Measurements from ENCODE around the gene CD40.

CD40 gene

GRCh38 chr20:46104262-46104661 is 13.9 kb upstream of the CD40 start:
- H2AFZ ChIP-seq (ENCODE audit: low read depth, low read length) = no peak overlapping the region
- peaks cover 9% of the 10 kb centered on the region for H3K27me3 ChIP-seq (ENCODE audit: insufficient read depth, low read length)
- H3K36me3 ChIP-seq (ENCODE audit: insufficient read depth, low read length) = no peaks in the 10 kb centered on the region
- H3K4me1 ChIP-seq (ENCODE audit: insufficient read depth, low read length) = no peaks in the 10 kb centered on the region
- H3K9me3 ChIP-seq (ENCODE audit: low read length) = peaks cover 2% of the 10 kb centered on the region
- no peak overlapping the region for H3K4me3 ChIP-seq (ENCODE audit: low read length)

- no peaks in the 10 kb centered on the region for H3K36me3 ChIP-seq (ENCODE audit: insufficient read depth, low read length)
- no peaks in the 10 kb centered on the region for H3K4me1 ChIP-seq (ENCODE audit: insufficient read depth, low read length)
- H3K27me3 ChIP-seq (ENCODE audit: insufficient read depth, low read length) = no peaks in the 10 kb centered on the region
- no peak overlapping the region for H3K4me3 ChIP-seq (ENCODE audit: low read length)
- no peak overlapping the region for H2AFZ ChIP-seq (ENCODE audit: low read depth, low read length)
- H3K9me3 ChIP-seq (ENCODE audit: low read length) = no peaks in the 10 kb centered on the region
Measured at GRCh38 chr20:46107061-46107460, 11.1 kb upstream of the CD40 start.

DNA sequence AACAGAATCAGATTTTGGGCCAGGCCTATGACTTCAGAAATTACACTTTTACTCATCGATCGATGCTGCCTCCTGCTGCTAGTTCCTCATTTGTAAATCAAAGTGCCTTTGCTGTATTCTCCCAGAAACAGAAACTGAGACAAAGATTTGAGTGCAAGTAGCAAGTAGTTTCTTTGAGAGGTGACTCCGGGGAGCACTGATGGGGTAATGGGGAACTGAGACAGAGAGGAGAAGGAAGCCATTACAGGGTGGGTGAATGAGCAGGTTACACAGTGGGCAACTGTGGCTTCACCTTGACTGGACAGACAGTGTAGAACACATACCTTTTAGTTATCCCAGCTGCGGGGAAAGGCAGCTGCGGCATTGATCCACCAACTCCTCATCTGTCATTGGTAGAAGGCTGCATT is 9.7 kb upstream of the CD40 start:
- Histone ChIP-seq H3K4me3 (ENCODE audit: low read length) (no peak overlapping the region), H3K36me3 (ENCODE audit: insufficient read depth, low read length) (no peaks in the 10 kb centered on the region), H3K9me3 (ENCODE audit: low read length) (no peaks in the 10 kb centered on the region), H3K4me1 (ENCODE audit: insufficient read depth, low read length) (no peaks in the 10 kb centered on the region), H2AFZ (ENCODE audit: low read depth, low read length) (no peak overlapping the region), H3K27me3 (ENCODE audit: insufficient read depth, low read length) (peaks cover 7% of the 10 kb centered on the region)

DNA sequence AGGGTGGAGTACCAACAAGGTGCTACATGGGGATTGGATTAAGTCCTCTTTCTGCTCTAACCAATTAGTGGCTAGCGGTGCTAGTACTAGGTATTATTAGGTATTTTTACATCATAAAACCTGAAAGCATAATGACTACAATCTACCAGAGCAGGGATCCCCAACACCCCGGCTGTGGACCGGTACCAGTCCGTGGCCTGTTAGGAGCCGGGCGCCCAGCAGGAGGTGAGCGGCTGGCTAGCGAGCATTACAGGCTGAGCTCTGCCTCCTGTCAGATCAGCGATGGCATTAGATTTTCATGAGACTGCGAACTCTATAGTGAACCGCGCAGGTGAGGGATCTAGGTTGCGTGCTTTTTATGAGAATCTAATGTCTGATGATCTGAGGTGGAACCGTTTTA is 9.1 kb upstream of the CD40 start:
- no peaks in the 10 kb centered on the region for H3K9me3 ChIP-seq (ENCODE audit: low read length)
- no peaks in the 10 kb centered on the region for H3K36me3 ChIP-seq (ENCODE audit: insufficient read depth, low read length)
- no peaks in the 10 kb centered on the region for H3K4me1 ChIP-seq (ENCODE audit: insufficient read depth, low read length)
- H3K4me3 ChIP-seq (ENCODE audit: low read length) = no peak overlapping the region
- H3K27me3 ChIP-seq (ENCODE audit: insufficient read depth, low read length) = peaks cover 12% of the 10 kb centered on the region
- no peak overlapping the region for H2AFZ ChIP-seq (ENCODE audit: low read depth, low read length)

DNA sequence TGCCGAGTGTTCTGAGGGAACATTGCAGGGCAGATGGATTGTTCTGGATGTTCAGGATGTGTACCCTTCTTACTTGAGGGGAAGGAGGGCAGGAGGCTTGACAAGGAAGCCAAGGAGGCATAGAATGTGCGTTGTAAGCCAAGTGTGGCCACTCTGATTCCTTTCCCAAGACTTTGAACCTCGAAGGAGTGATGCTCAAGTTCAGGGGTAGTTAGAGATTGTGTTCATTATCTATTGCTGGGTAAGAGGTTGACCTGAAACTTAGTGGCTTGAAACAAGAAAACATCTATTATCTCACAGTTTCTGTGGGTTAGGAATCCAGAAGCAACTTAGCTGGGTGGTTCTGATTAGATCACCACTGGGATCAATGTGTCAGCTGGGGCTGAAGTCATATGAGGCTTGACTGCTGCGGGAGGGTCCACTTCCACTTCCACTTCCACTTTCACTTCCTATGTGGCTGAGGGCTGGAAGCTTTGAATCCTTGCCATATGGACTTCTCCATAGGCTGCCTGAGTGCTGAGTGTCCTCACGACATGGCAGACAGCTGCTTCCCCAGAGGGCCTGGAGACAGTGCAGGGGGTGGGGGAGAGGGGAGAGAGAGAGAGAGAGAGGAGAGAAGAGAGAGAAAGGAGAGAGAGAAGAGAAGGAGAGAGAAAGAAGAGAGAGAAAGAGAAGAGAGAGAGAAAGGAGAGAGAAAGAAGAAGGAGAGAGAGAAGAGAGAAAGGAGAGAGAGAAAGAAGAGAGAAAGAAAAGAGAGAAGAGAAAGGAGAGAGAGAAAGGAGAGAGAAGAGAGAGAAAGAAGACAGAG is 6.9 kb upstream of the CD40 start:
- no peaks in the 10 kb centered on the region for H3K4me1 ChIP-seq (ENCODE audit: insufficient read depth, low read length)
- H3K36me3 ChIP-seq (ENCODE audit: insufficient read depth, low read length) = no peaks in the 10 kb centered on the region
- peaks cover 27% of the 10 kb centered on the region for H3K27me3 ChIP-seq (ENCODE audit: insufficient read depth, low read length)
- H2AFZ ChIP-seq (ENCODE audit: low read depth, low read length) = no peak overlapping the region
- H3K9me3 ChIP-seq (ENCODE audit: low read length) = no peaks in the 10 kb centered on the region
- no peak overlapping the region for H3K4me3 ChIP-seq (ENCODE audit: low read length)

DNA sequence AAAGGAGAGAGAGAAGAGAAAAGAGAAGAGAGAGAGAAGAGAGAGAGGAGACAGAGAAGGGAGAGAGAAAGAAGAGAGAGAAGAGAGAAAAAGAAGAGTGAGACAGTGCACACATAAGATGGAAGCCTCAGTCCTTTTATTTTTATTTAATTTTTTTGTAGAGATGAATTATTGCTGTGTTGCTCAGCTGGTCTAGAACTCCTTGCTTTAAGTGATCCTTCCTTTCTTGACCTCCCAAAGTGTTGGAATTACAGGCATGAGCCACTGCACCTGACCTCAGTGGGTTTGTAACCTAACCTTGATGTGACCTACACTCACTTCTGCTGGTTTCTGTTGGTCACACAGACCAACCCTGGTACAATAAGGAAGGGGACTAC is 6.3 kb upstream of the CD40 start:
- peaks cover 27% of the 10 kb centered on the region for H3K27me3 ChIP-seq (ENCODE audit: insufficient read depth, low read length)
- H3K36me3 ChIP-seq (ENCODE audit: insufficient read depth, low read length) = no peaks in the 10 kb centered on the region
- no peak overlapping the region for H3K4me3 ChIP-seq (ENCODE audit: low read length)
- no peak overlapping the region for H2AFZ ChIP-seq (ENCODE audit: low read depth, low read length)
- H3K9me3 ChIP-seq (ENCODE audit: low read length) = no peaks in the 10 kb centered on the region
- no peaks in the 10 kb centered on the region for H3K4me1 ChIP-seq (ENCODE audit: insufficient read depth, low read length)

GRCh38 chr20:46112430-46113112 is 5.5 kb upstream of the CD40 start:
- Histone ChIP-seq H3K36me3 (ENCODE audit: insufficient read depth, low read length) (no peaks in the 10 kb centered on the region), H2AFZ (ENCODE audit: low read depth, low read length) (no peak overlapping the region), H3K4me3 (ENCODE audit: low read length) (no peak overlapping the region), H3K9me3 (ENCODE audit: low read length) (no peaks in the 10 kb centered on the region), H3K27me3 (ENCODE audit: insufficient read depth, low read length) (peaks cover 29% of the 10 kb centered on the region), H3K4me1 (ENCODE audit: insufficient read depth, low read length) (no peaks in the 10 kb centered on the region)

GRCh38 chr20:46113113-46113470 is 5.0 kb upstream of the CD40 start:
- no peak overlapping the region for H3K4me3 ChIP-seq (ENCODE audit: low read length)
- H3K4me1 ChIP-seq (ENCODE audit: insufficient read depth, low read length) = no peaks in the 10 kb centered on the region
- H3K9me3 ChIP-seq (ENCODE audit: low read length) = no peaks in the 10 kb centered on the region
- H3K27me3 ChIP-seq (ENCODE audit: insufficient read depth, low read length) = peaks cover 34% of the 10 kb centered on the region
- H3K36me3 ChIP-seq (ENCODE audit: insufficient read depth, low read length) = no peaks in the 10 kb centered on the region
- H2AFZ ChIP-seq (ENCODE audit: low read depth, low read length) = no peak overlapping the region

GRCh38 chr20:46114449-46114848 is 3.7 kb upstream of the CD40 start:
- H2AFZ ChIP-seq (ENCODE audit: low read depth, low read length) = no peak overlapping the region
- H3K36me3 ChIP-seq (ENCODE audit: insufficient read depth, low read length) = no peaks in the 10 kb centered on the region
- peaks cover 45% of the 10 kb centered on the region for H3K27me3 ChIP-seq (ENCODE audit: insufficient read depth, low read length)
- H3K9me3 ChIP-seq (ENCODE audit: low read length) = no peaks in the 10 kb centered on the region
- H3K4me1 ChIP-seq (ENCODE audit: insufficient read depth, low read length) = no peaks in the 10 kb centered on the region
- no peak overlapping the region for H3K4me3 ChIP-seq (ENCODE audit: low read length)

- no peaks in the 10 kb centered on the region for H3K9me3 ChIP-seq (ENCODE audit: low read length)
- no peaks in the 10 kb centered on the region for H3K36me3 ChIP-seq (ENCODE audit: insufficient read depth, low read length)
- H3K27me3 ChIP-seq (ENCODE audit: insufficient read depth, low read length) = peaks cover 56% of the 10 kb centered on the region
- no peaks in the 10 kb centered on the region for H3K4me1 ChIP-seq (ENCODE audit: insufficient read depth, low read length)
- no peak overlapping the region for H2AFZ ChIP-seq (ENCODE audit: low read depth, low read length)
- no peak overlapping the region for H3K4me3 ChIP-seq (ENCODE audit: low read length)
Measured at GRCh38 chr20:46118481-46119020, 437 bp downstream of the CD40 start.

DNA sequence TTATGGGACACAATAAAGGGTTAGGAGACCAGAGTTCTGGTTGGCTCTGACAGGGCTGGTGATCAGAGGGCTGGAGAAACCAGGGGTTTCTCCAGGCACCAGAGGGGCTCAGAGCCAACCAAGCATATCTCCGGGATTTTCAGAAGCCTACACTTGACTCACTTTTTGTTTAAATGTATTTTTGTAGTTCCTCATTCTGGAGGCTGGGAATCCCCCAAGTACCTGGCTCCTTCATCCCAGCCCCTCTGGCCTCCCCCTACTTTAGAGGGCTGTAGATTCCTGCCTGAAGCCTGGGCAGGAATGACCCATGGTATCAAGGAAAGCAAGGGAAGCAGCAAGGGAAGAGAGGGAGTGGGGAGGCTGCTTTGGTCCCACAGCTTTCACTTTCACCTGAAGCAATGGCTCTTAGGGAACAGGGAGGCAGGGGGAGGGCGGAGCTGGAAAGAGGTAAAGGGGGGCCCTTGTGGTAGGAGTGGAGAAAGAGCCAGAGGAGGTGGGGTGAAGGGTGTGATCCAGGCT is 973 bp downstream of the CD40 start:
- Histone ChIP-seq H2AFZ (ENCODE audit: low read depth, low read length) (no peak overlapping the region), H3K4me1 (ENCODE audit: insufficient read depth, low read length) (no peaks in the 10 kb centered on the region), H3K4me3 (ENCODE audit: low read length) (no peak overlapping the region), H3K9me3 (ENCODE audit: low read length) (no peaks in the 10 kb centered on the region), H3K36me3 (ENCODE audit: insufficient read depth, low read length) (no peaks in the 10 kb centered on the region), H3K27me3 (ENCODE audit: insufficient read depth, low read length) (peaks cover 55% of the 10 kb centered on the region)

DNA sequence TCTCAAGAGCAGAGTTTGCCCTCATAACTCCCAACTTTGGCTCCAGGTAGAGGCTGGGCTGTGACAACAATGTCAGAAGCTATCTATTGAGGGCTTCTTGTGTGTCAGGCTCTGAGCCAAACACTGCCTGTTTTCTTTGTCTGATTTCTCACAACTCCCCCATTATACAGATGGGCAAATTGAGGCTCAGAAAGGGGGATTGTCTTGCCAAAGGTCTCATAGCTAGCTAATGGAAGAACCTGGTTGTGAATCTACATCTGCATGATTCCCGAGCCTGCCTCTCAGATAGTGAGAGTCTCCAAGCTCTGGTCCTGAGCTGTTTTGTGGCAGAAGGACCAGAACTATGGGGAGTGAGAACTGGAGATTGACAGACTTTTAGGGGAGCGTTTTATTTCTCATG is 1.4 kb downstream of the CD40 start:
- Histone ChIP-seq H3K27me3 (ENCODE audit: insufficient read depth, low read length) (peaks cover 51% of the 10 kb centered on the region), H3K4me3 (ENCODE audit: low read length) (no peak overlapping the region), H2AFZ (ENCODE audit: low read depth, low read length) (no peak overlapping the region), H3K4me1 (ENCODE audit: insufficient read depth, low read length) (no peaks in the 10 kb centered on the region), H3K36me3 (ENCODE audit: insufficient read depth, low read length) (no peaks in the 10 kb centered on the region), H3K9me3 (ENCODE audit: low read length) (no peaks in the 10 kb centered on the region)

GRCh38 chr20:46120136-46120535 is 2.0 kb downstream of the CD40 start:
- Histone ChIP-seq H3K36me3 (ENCODE audit: insufficient read depth, low read length) (no peaks in the 10 kb centered on the region), H2AFZ (ENCODE audit: low read depth, low read length) (no peak overlapping the region), H3K27me3 (ENCODE audit: insufficient read depth, low read length) (peaks cover 48% of the 10 kb centered on the region), H3K4me3 (ENCODE audit: low read length) (no peak overlapping the region), H3K9me3 (ENCODE audit: low read length) (no peaks in the 10 kb centered on the region), H3K4me1 (ENCODE audit: insufficient read depth, low read length) (no peaks in the 10 kb centered on the region)
